CD4-positive, alpha-beta T cell (primary cell): ENCODE measurements around the gene ATP2A3. TPM values are rescaled to one million over a fixed set of nuclear protein-coding genes. Genes with fewer than 3 reads are reported as not detected.
A peak's percentile ranks its signal among the peaks of the same experiment; 100 is the strongest.

Experiments used
- ATAC-seq: fragments of 200-7000 bp; cut with Tn5 transposase; one replicate; pipeline ENCODE4 v1.10.0; 2022; ENCODE audit warnings: mild to moderate bottlenecking; ENCODE audit not compliant: poor library complexity
- CTCF ChIA-PET: fragments of 350-600 bp; sonication (Branson Sonifier 250); formaldehyde crosslinking; loops from one replicate; lab custom pipeline; 2021; ENCODE audit warnings: antibody characterized with exemption, inconsistent platforms; lab: Charles Lee
- POLR2A ChIA-PET: fragments of 350-600 bp; sonication (Branson Sonifier 250); formaldehyde crosslinking; loops from one replicate; lab custom pipeline; 2021; ENCODE audit warnings: antibody characterized with exemption, inconsistent platforms; lab: Charles Lee
- DNase-seq, 14 experiments: peaks; one replicate each; pipeline ENCODE4 v3.0.0-alpha.2; 2013 to 2020; ENCODE audit warnings: mixed read lengths in 2 of 14
- H3K27ac ChIP-seq, 2 donors: one replicate each; pipeline versions ENCODE4 v1.5.1 to v1.7.0; 2013; ENCODE audit warnings: low read length in 2 of 2, low read depth in 1 of 2, mild to moderate bottlenecking in 1 of 2
- H3K27me3 ChIP-seq, 2 experiments: 1 replicate in 1 of 2; 2 replicates in 1 of 2; pipeline versions ENCODE4 v1.6.1 to v1.7.0; 2013; ENCODE audit warnings: low read length in 2 of 2, control low read depth in 1 of 2, mild to moderate bottlenecking in 1 of 2, moderate library complexity in 1 of 2; ENCODE audit not compliant: insufficient read depth in 2 of 2, control insufficient read depth in 1 of 2
- H3K36me3 ChIP-seq: one replicate; pipeline ENCODE4 v1.6.1; 2013; ENCODE audit warnings: low read length, control low read depth; ENCODE audit not compliant: insufficient read depth
- H3K4me1 ChIP-seq: one replicate; pipeline ENCODE4 v1.6.1; 2013; ENCODE audit warnings: low read length, control low read depth; ENCODE audit not compliant: insufficient read depth
- H3K4me3 ChIP-seq: one replicate; pipeline ENCODE4 v1.5.1; 2013; ENCODE audit warnings: mild to moderate bottlenecking, low read length, moderate library complexity
- H3K9me3 ChIP-seq, 2 experiments: 1 replicate in 1 of 2; 2 replicates in 1 of 2; pipeline versions ENCODE4 v1.6.1 to v1.7.0; 2013; ENCODE audit warnings: low read length in 2 of 2, mild to moderate bottlenecking in 2 of 2, control low read depth in 1 of 2, moderate library complexity in 1 of 2; ENCODE audit not compliant: control insufficient read depth in 1 of 2, insufficient read depth in 1 of 2
- H3K27ac Mint-ChIP-seq: one replicate; pipeline ENCODE4 v1.8.0; 2020; ENCODE audit warnings: mixed read lengths
- H3K27me3 Mint-ChIP-seq: one replicate; pipeline ENCODE4 v1.8.0; 2021; ENCODE audit warnings: mixed read lengths
- H3K36me3 Mint-ChIP-seq: one replicate; pipeline ENCODE4 v1.8.0; 2021; ENCODE audit warnings: low read depth, mixed read lengths
- H3K4me1 Mint-ChIP-seq: one replicate; pipeline ENCODE4 v1.8.0; 2021; ENCODE audit warnings: low read depth, mixed read lengths
- H3K4me3 Mint-ChIP-seq: one replicate; pipeline ENCODE4 v1.8.0; 2020; ENCODE audit warnings: mild to moderate bottlenecking, mixed read lengths
- H3K9me3 Mint-ChIP-seq: one replicate; pipeline ENCODE4 v1.8.0; 2020; ENCODE audit warnings: mixed read lengths
- intact Hi-C, 2 experiments: fragments of 100-400 bp; cut with DNase I in 1 of 2; cut with micrococcal nuclease in 1 of 2; formaldehyde crosslinking; loops; one replicate each; pipeline versions ENCODE4 v1.15.1 to v1.9.0; 2023 to 2025; cut with DNase I, micrococcal nuclease
- total RNA-seq, 174 experiments: library from RNA in 2 of 174; stranded (reverse) in 2 of 174; gene quantifications; one replicate each; pipeline ENCODE4 v1.2.3 and lab custom pipeline; 2021 to 2026
- TF ChIP-seq, protein P1 (sequence below): fragments of 200-600 bp; IDR thresholded peaks from one replicate; pipeline ENCODE4 v1.8.0; 2022; ENCODE audit warnings: antibody characterized with exemption, mild to moderate bottlenecking

The ATP2A3 gene
- total RNA-seq, 2 experiments from 2014 or later: 197 to 199 TPM

DNA sequence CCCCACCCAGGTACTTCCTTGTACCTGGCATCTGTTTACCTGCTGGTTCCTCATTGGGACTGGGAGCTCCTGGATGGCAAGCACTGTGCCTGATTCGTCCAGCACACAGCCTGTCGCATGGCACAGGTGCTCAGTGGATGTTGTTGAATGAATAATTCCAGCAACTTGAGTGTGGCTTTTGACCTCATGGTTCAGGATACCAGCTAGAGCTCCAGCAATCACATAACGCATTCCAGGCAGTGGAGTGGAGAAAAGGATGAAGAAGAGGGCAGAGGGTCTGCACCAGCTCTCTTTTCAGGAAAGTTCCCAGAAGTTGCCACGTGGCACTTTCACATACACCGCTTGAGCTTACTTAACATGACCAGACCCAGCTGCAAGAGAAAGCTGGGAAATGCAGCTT is 70.0 kb downstream of the ATP2A3 start:
- Histone ChIP-seq H3K9me3 (no peaks in the 10 kb centered on the region), H3K36me3 (no peaks in the 10 kb centered on the region), H3K27ac (no peak overlapping the region), H3K27me3 (no peaks in the 10 kb centered on the region), H3K4me3 (no peak overlapping the region), H3K4me1 (peaks cover 30% of the 10 kb centered on the region)
- Mint-ChIP-seq H3K4me1 (peaks cover 34% of the 10 kb centered on the region), H3K36me3 (no peaks in the 10 kb centered on the region), H3K9me3 (no peaks in the 10 kb centered on the region), H3K27me3 (no peaks in the 10 kb centered on the region), H3K4me3 (peak overlapping the region; percentile 91), H3K27ac (peak overlapping the region; percentile 94)
- TF ChIP-seq, protein P1, sequence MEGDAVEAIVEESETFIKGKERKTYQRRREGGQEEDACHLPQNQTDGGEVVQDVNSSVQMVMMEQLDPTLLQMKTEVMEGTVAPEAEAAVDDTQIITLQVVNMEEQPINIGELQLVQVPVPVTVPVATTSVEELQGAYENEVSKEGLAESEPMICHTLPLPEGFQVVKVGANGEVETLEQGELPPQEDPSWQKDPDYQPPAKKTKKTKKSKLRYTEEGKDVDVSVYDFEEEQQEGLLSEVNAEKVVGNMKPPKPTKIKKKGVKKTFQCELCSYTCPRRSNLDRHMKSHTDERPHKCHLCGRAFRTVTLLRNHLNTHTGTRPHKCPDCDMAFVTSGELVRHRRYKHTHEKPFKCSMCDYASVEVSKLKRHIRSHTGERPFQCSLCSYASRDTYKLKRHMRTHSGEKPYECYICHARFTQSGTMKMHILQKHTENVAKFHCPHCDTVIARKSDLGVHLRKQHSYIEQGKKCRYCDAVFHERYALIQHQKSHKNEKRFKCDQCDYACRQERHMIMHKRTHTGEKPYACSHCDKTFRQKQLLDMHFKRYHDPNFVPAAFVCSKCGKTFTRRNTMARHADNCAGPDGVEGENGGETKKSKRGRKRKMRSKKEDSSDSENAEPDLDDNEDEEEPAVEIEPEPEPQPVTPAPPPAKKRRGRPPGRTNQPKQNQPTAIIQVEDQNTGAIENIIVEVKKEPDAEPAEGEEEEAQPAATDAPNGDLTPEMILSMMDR: no peak
- ATAC-seq (no peak), DNase-seq (no peak)
- intact Hi-C loops: no loop called here
- CTCF ChIA-PET: interaction anchor here (0.8 to 1.3 kb wide), 3 partner anchors 20 to 48 kb away, joined by 3 to 4 read pairs (median 3); partner anchors contain the start of gene NCBP3
- POLR2A ChIA-PET: interaction anchor here (0.7 to 2.2 kb wide), 4 partner anchors 22 to 1207 kb away, joined by 4 to 6 read pairs (median 4); partner anchors contain the start of genes ATP2A3, NCBP3 and P2RX1

DNA sequence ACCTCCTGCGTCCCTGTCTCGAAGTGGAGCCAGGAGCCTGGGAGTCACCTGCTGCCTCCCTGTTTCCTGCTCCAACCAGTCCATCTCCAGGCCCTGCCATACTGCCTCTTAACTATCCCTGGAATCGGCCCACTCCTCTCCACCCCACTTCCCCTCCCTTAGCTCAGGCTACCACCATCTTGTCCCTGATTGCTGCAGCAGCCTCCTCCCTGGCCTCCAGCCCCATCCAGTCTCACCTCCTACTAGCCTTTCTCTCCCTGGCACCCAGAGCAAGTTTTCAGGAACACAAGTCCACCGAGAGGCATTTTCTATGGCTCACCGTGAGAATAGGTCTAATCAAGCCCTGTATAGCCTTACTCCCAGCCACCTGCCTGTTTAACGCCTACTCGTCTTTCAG is 70.5 kb downstream of the ATP2A3 start:
- no peaks in the 10 kb centered on the region for H3K27me3 Mint-ChIP-seq
- peak overlapping the region in 1 of 2 donors; percentile 15 for H3K27ac ChIP-seq
- POLR2A ChIA-PET: interaction anchor here (1.0 to 2.2 kb wide), 5 partner anchors 10 to 249 kb away, joined by 3 to 6 read pairs (median 4); partner anchors contain the start of genes ATP2A3, CYB5D2, NCBP3 and P2RX1
- peak overlapping the region; percentile 91 for H3K4me3 Mint-ChIP-seq
- no peaks in the 10 kb centered on the region for H3K9me3 ChIP-seq
- peaks cover 30% of the 10 kb centered on the region for H3K4me1 ChIP-seq
- ATAC-seq (no peak), DNase-seq (no peak)
- peak overlapping the region; percentile 94 for H3K27ac Mint-ChIP-seq
- no peaks in the 10 kb centered on the region for H3K36me3 ChIP-seq
- H3K9me3 Mint-ChIP-seq: no peaks in the 10 kb centered on the region
- TF ChIP-seq, protein P1: no peak
- H3K4me3 ChIP-seq: peak overlapping the region; percentile 58
- CTCF ChIA-PET: interaction anchor here (0.8 to 1.3 kb wide), 4 partner anchors 20 to 47 kb away, joined by 3 to 4 read pairs (median 3); partner anchors contain the start of gene NCBP3
- H3K27me3 ChIP-seq: no peaks in the 10 kb centered on the region
- no peaks in the 10 kb centered on the region for H3K36me3 Mint-ChIP-seq
- intact Hi-C loops: loop anchor here in 1 of 2 experiments (1.0 kb wide), 1 partner anchor 71 kb away; the partner anchor contains the start of gene ATP2A3
- peaks cover 37% of the 10 kb centered on the region for H3K4me1 Mint-ChIP-seq

DNA sequence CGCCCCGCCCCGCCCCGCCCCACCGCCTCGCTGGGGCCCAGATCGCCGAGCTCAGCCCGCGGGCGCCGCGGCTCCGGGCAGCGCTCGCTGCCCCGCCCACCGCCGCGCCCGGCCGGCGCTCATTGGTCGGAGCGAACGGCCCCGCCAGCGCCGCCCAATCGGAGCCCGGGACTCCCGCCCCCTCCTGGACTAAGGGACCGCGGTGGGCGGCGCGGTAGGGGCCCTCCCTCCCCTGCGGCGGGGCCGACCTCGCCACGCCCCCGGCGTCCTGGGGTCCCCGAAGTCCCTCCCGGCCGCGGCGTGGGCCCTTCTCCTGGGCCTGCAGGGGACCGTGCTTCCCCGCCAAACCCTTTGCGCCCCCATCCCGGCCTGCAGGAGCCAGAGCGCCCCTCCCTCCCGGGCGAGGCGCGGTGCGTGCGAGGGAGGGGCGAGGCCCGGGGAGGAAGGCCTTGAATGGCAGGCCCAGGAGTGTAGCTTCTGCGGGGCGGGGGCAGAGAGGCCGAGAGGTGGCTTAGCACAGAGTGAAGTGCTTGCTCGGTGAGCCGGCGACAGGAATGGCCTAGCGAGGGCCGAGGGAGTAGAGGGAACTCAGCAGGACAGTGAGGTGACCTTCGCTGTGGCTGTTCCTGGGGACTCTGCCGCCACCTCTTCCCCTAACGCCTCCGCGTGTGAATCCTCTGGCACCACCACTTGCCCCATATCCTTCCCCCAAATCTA is 71.1 kb downstream of the ATP2A3 start, which contains the start of gene CAMKK1:
TSS of gene CAMKK1 (minus strand) at position 51 of the 717 bp plus-strand sequence. CDS start 7,366 bp downstream, outside the sequence.
- Histone ChIP-seq H3K36me3 (no peaks in the 10 kb centered on the region), H3K4me1 (peaks cover 34% of the 10 kb centered on the region), H3K27ac (peak within 1 kb of the TSS; percentile 15 to 46), H3K4me3 (peak within 1 kb of the TSS; percentile 58), H3K9me3 (peaks cover 0 to 3% of the 10 kb centered on the region in 2 experiments), H3K27me3 (no peaks in the 10 kb centered on the region)
- no peaks in the 10 kb centered on the region for H3K36me3 Mint-ChIP-seq
- DNase-seq (peak; percentile 70 to 94 (median 86)), ATAC-seq (peak; percentile 66)
- peak within 1 kb of the TSS; percentile 91 for H3K4me3 Mint-ChIP-seq
- H3K4me1 Mint-ChIP-seq: peaks cover 37% of the 10 kb centered on the region
- peak within 1 kb of the TSS; percentile 94 for H3K27ac Mint-ChIP-seq
- TF ChIP-seq, protein P1: no peak
- no peaks in the 10 kb centered on the region for H3K27me3 Mint-ChIP-seq
- intact Hi-C loops: loop anchor here in 1 of 2 experiments (1.0 kb wide), 1 partner anchor 71 kb away; the partner anchor contains the start of gene ATP2A3
- POLR2A ChIA-PET: interaction anchor here (0.8 to 2.2 kb wide), 10 partner anchors 9 to 250 kb away, joined by 3 to 6 read pairs (median 4); partner anchors contain the start of genes ATP2A3, CYB5D2, NCBP3 and P2RX1
- H3K9me3 Mint-ChIP-seq: no peaks in the 10 kb centered on the region
- CTCF ChIA-PET: interaction anchor here (0.9 to 1.2 kb wide), 2 partner anchors 21 to 72 kb away, joined by 3 read pairs; no protein-coding TSS in a partner anchor
